ENCODE data around the gene SLC25A41. TPM values are rescaled to one million over a fixed set of nuclear protein-coding genes. Genes with fewer than 3 reads are reported as not detected.

SLC25A41 gene
- total RNA-seq, result 0.11 TPM in 1 of 2 replicates, not detected in the other

GRCh38 chr19:6433663-6434062 is at the start of gene SLC25A41:
Gene SLC25A41, minus strand, starts transcription at chr19:6433763. Its CDS starts 70 bp downstream, at chr19:6433693.

GRCh38 chr19:6481541-6482342 is 48.2 kb upstream of the SLC25A41 start, which contains the start of gene DENND1C:
Gene DENND1C, minus strand, starts transcription at chr19:6481787. Its CDS starts 92 bp downstream, at chr19:6481695.

GRCh38 chr19:6464070-6464873 is 30.7 kb upstream of the SLC25A41 start, which contains the start of gene CRB3:
Gene CRB3, plus strand, starts transcription at chr19:6464271. Its CDS starts 431 bp downstream, at chr19:6464702.

GRCh38 chr19:6459262-6460098 is 25.9 kb upstream of the SLC25A41 start, which contains the start of gene SLC25A23:
Gene SLC25A23, minus strand, starts transcription at chr19:6459792. Its CDS starts 164 bp downstream, at chr19:6459628.

GRCh38 chr19:6424195-6424938 is 9.2 kb downstream of the SLC25A41 start, which contains the start of gene KHSRP:
Gene KHSRP, minus strand, starts transcription at chr19:6424811. Its CDS starts 110 bp downstream, at chr19:6424701.

GRCh38 chr19:6393074-6393982 is 40.2 kb downstream of the SLC25A41 start, which contains the start of gene GTF2F1:
Gene GTF2F1, minus strand, starts transcription at chr19:6393164. Its CDS starts 169 bp downstream, at chr19:6392995.

Other genes starting within 250 kb of the SLC25A41 start
- gene MLLT1, start 153.8 kb downstream of the SLC25A41 start, total RNA-seq, result 5.2 and 6.5 TPM in 2 replicates
- gene ACER1, start 100.2 kb downstream of the SLC25A41 start, total RNA-seq, result not detected in 2 replicates
- gene CLPP, start 72.2 kb downstream of the SLC25A41 start, total RNA-seq, result 53.1 and 69.3 TPM in 2 replicates
- gene ALKBH7, start 61.0 kb downstream of the SLC25A41 start, total RNA-seq, result 27.4 and 27.7 TPM in 2 replicates
- 0.33 and 0.87 TPM in 2 replicates for gene PSPN, start 57.8 kb downstream of the SLC25A41 start, total RNA-seq
- gene GTF2F1, start 40.6 kb downstream of the SLC25A41 start, total RNA-seq, result 56.7 and 57.9 TPM in 2 replicates
- 94.7 and 125 TPM in 2 replicates for gene KHSRP, start 9.0 kb downstream of the SLC25A41 start, total RNA-seq
- gene SLC25A23, start 26.0 kb upstream of the SLC25A41 start, total RNA-seq, result 11.7 and 29.0 TPM in 2 replicates
- 0.12 TPM in 1 of 2 replicates, not detected in the other for gene CRB3, start 30.5 kb upstream of the SLC25A41 start, total RNA-seq
- gene DENND1C, start 48.0 kb upstream of the SLC25A41 start, total RNA-seq, result not detected in 2 replicates
- not detected in 2 replicates for gene TUBB4A, start 68.5 kb upstream of the SLC25A41 start, total RNA-seq
- gene TNFSF9, start 97.3 kb upstream of the SLC25A41 start, total RNA-seq, result 0.11 TPM in 1 of 2 replicates, not detected in the other
- not detected in 2 replicates for gene CD70, start 157.4 kb upstream of the SLC25A41 start, total RNA-seq
- gene TNFSF14, start 236.4 kb upstream of the SLC25A41 start, total RNA-seq, result not detected in 2 replicates